ENCODE data around the gene LRMDA.

LRMDA gene

GRCh38 chr10:75776738-75777504, 345.5 kb downstream of the LRMDA start:
- no peak for DNase-seq (ENCODE audit: low read depth)

DNA sequence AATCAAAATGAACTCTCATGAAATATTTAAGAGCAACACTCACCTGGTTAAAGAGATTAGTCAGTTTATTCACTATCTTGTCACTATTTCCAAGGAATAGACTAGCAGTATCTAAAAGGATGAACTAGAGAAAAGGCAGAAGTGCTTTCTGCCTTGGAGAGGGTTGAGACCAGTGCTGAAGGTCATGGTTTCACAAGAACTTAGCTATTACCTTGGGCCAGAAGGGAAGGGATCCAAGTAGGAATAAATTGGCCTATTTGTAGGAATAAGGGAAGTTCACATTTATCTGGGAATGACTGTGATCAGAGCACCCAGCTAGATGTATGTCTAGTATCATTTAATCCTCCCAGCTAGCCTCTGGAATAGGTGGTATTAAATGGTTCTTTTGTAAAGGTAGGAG, 347.2 kb downstream of the LRMDA start:
- no peak for DNase-seq (ENCODE audit: low read depth)

DNA sequence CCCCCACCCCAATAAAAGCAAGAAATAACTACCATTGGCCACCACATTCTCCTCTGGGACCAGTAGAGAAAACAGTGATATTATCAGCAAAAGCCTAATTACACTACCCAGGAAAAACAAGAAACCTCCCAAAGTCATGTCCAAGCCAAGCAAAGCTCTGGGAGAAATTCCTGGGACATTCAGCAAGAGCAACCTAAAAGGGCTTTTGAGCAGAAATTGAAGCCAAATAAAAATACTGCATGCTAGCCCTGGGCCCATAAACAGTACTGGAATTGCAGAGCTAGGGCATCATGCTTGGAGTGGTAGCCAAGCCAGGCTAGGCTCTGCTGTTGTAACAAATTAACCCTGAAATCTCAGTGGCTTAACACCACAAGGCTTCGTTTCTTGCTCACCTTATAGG, 347.9 kb downstream of the LRMDA start:
- no peak for DNase-seq (ENCODE audit: low read depth)

- no peak for DNase-seq (ENCODE audit: low read depth)
Measured at GRCh38 chr10:75782463-75783248, 351.2 kb downstream of the LRMDA start.

DNA sequence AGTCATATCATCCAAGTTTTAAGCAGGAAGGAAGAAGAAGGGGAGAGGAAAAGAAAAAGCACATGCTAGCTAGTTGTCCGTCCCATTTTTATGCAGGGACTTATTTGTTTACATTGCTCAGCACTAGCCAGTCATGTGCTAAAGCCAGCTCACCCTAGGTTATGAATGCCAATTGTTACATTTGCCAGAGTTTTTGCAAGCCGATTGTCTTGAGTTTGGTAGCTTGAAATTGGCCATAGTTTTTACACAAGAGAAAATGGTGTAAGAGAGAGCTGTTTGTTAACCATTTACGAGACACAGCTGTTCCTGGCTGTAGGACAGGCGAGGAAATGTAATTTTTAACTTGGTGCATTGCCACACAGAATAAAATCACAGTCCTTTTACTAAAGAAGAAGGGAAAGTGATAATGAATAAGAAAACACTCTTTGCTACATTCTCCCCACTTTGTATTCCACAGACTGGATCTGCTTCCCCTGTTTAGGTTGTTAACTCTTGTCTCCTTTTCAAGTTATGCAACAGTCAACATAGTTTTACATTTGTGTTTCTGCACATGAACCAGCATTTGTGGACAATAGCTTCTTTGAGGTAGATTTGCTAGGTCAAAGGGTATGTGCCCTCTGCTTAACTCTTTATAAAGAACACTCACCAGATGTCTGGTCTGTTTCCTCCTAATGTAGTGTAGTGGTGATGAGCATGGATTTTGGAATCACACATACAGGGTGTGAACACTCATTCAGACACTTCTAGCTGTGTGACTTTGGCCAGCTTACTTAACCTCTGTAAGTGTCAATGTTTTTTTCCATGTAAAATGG, 357.2 kb downstream of the LRMDA start:
- no peak for DNase-seq (ENCODE audit: low read depth)

GRCh38 chr10:75793848-75794247, 362.4 kb downstream of the LRMDA start:
- DNase-seq (ENCODE audit: low read depth), result no peak

DNA sequence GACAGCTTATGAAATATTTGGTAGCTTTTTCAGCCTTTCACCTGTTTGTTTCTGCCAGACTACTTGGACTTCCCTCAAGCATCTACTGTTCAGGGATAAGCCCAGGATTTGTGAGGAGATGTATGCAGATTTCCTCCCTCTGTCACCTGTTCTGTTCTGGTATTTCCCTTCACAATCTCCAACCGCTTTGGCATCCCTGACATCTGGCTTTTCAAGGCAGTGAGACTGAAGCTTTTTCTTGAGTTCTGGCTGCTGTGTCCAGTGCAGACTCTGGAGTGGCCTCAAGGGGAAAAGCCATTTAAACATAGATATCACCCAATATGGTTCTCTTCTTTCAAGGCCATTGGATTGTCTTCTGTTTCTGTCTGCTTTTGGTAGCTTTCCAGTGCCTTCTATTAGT, 369.7 kb downstream of the LRMDA start:
- DNase-seq (ENCODE audit: low read depth), result no peak

DNA sequence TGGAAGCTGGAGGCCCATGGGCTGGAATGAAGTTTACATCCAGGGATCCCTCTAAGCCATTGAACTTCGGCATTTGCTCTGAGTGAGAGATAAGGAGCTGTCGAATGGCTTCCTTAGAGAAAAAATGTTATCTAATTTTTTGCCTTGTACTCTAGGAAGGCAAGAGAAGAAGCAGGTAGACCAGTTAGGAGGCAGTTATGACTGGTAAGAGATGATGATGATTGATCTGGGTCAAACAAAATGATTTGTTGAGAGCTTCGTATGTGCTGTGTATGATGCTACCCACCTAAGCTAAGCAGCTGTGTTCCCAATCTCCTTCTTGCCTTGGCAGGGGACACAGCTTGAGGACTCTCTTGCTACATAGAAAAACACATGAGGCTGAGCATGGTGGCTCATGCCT, 370.2 kb downstream of the LRMDA start:
- DNase-seq (ENCODE audit: low read depth), result no peak

DNA sequence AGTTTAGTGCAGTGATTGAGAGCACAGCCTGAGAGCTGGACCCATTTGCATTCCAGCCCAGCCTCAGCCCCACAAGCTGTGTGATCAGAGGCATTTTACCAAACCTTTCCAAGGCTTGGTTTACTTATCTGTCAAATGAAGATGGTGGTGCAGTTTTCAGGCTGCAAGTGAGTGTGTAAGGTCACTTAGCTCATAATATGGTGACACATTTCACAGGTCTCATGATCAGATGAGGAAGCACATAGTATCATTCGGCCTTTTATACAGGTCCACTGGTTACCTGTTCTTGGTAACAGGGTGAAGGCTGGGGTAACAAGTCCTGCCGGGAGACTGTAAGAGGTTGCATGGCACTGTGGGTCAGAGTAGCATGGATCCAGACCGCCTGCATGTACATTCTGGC, 371.7 kb downstream of the LRMDA start:
- no peak for DNase-seq (ENCODE audit: low read depth)

- no peak for DNase-seq (ENCODE audit: low read depth)
Measured at GRCh38 chr10:75803816-75804552, 372.6 kb downstream of the LRMDA start.

DNA sequence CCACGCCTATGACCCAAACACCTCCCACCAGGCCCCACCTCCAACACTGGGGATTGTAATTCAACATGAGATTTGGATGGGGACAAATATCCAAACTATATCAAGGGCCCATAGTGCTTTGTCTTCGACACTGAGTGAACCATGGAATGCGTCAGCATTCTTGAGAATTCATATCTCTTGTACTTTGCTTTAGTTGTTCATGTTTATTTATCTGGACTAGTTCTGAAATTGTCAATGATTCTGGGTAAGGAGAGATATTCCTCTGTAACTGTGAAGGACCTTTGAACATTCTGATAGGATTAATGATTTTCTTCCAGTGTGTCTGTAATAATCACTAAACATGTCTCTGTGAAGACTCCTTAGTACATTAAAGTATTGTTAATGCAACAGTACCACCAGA, 374.8 kb downstream of the LRMDA start:
- no peak for DNase-seq (ENCODE audit: low read depth)

DNA sequence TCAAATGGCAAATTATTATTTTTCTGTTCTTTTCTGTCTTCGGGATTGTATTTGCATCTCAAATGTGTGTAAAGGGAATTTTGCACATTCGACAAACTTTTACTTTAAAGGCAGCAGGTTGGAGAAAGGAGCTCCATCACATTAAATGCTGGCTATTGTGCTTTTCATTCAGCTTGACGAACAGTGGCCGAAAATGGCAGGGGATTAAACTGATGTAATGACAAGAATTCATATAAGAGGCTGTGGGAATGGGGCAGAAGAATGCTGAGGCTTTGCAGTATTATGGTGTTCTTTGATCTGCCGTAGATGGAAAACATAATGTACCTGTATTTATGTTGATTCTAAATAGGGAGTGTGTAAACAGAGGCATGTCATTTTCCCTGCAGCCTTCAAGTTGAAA, 376.0 kb downstream of the LRMDA start:
- DNase-seq (ENCODE audit: low read depth), result no peak

- DNase-seq (ENCODE audit: low read depth), result no peak
Measured at GRCh38 chr10:75809003-75809402, 377.6 kb downstream of the LRMDA start.

DNA sequence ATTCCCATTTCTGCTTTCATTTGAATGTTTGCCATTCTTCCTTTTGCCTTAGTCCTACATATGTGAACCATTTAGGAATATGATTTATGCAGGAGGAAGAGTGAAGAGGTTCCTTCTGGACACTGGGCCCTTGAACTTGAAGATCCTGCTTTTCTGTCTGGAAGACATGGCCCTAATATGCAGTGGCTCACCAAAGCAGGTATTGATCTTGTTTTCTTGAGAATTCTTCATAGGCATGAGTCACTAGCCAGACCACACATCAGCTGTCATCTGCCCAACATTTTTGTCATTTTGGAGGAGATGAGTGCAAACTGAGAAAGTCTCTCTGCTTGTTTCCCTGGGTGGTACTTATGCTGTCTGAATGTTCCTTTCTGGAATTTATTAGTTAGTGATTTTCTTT, 382.6 kb downstream of the LRMDA start:
- no peak for DNase-seq (ENCODE audit: low read depth)

DNA sequence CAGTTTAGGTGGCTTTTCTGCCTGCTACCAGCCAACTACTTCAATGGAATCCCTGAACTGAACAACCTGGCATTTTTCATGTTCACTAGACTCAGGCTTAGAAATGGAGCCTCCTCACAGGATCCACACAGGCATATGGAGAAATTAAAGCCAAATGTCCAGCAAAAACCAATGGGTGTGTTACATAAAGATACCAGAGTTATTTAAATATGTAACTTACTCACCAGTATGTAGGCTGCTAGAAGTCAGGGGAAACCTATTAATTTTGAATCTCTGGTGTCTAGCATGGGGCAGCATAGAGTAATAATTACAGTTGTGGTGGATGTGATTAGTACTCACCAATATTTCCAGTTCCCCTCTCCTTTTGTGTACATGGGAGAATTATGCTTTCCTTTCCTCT, 383.6 kb downstream of the LRMDA start:
- DNase-seq (ENCODE audit: low read depth), result no peak

- DNase-seq (ENCODE audit: low read depth), result no peak
Measured at GRCh38 chr10:75817198-75817597, 385.8 kb downstream of the LRMDA start.

- DNase-seq (ENCODE audit: low read depth), result no peak
Measured at GRCh38 chr10:75818552-75818951, 387.1 kb downstream of the LRMDA start.

GRCh38 chr10:75825235-75825634, 393.8 kb downstream of the LRMDA start:
- DNase-seq (ENCODE audit: low read depth), result no peak

- no peak for DNase-seq (ENCODE audit: low read depth)
Measured at GRCh38 chr10:75825661-75826060, 394.2 kb downstream of the LRMDA start.

GRCh38 chr10:75826846-75827245, 395.4 kb downstream of the LRMDA start:
- no peak for DNase-seq (ENCODE audit: low read depth)

GRCh38 chr10:75827587-75828021, 396.2 kb downstream of the LRMDA start:
- no peak for DNase-seq (ENCODE audit: low read depth)

- no peak for DNase-seq (ENCODE audit: low read depth)
Measured at GRCh38 chr10:75828413-75828812, 397.0 kb downstream of the LRMDA start.

Data from activated T-helper 9 cell treated with anti-CD3 and anti-CD28 coated beads, Interleukin-2, amount 50 U/mL, for 16 hours (primary cell).